NCI-H146 treated with DMSO at 0.1 percent for 48 hours (cell line): ENCODE data around the gene COL3A1.

Experiments used
- DNase-seq: peaks from one replicate; lab custom pipeline; 2025; ENCODE audit not compliant: unreplicated experiment; lab: John Stamatoyannopoulos, UW

Gene COL3A1

GRCh38 chr2:188974164-188974563, at the start of gene COL3A1:
Gene COL3A1 (plus strand): TSS chr2:188974373. CDS start chr2:188974490, 117 bp downstream.
- DNase-seq: no peak

GRCh38 chr2:188928643-188929042, 45.5 kb upstream of the COL3A1 start:
- DNase-seq: no peak

GRCh38 chr2:188931361-188931760, 42.8 kb upstream of the COL3A1 start:
- no peak for DNase-seq

- DNase-seq: no peak
Measured at GRCh38 chr2:188937228-188938220, 36.6 kb upstream of the COL3A1 start.

GRCh38 chr2:188940171-188940570, 34.0 kb upstream of the COL3A1 start:
- DNase-seq: no peak

- no peak for DNase-seq
Measured at GRCh38 chr2:188944442-188944841, 29.7 kb upstream of the COL3A1 start.

- no peak for DNase-seq
Measured at GRCh38 chr2:188949046-188949818, 24.9 kb upstream of the COL3A1 start.

- no peak for DNase-seq
Measured at GRCh38 chr2:188952901-188953300, 21.3 kb upstream of the COL3A1 start.

GRCh38 chr2:188956290-188956689, 17.9 kb upstream of the COL3A1 start:
- no peak for DNase-seq

GRCh38 chr2:188956961-188957360, 17.2 kb upstream of the COL3A1 start:
- no peak for DNase-seq

GRCh38 chr2:188957646-188958045, 16.5 kb upstream of the COL3A1 start:
- no peak for DNase-seq

GRCh38 chr2:188963741-188964140, 10.4 kb upstream of the COL3A1 start:
- DNase-seq: no peak

- DNase-seq: no peak
Measured at GRCh38 chr2:188964976-188965546, 9.1 kb upstream of the COL3A1 start.

- DNase-seq: no peak
Measured at GRCh38 chr2:188965563-188965962, 8.6 kb upstream of the COL3A1 start.

- no peak for DNase-seq
Measured at GRCh38 chr2:188966079-188966571, 8.0 kb upstream of the COL3A1 start.

GRCh38 chr2:188966728-188967440, 7.3 kb upstream of the COL3A1 start:
- DNase-seq: no peak

GRCh38 chr2:188969236-188969635, 4.9 kb upstream of the COL3A1 start:
- DNase-seq: no peak

- DNase-seq: no peak
Measured at GRCh38 chr2:188969651-188970050, 4.5 kb upstream of the COL3A1 start.

GRCh38 chr2:188970211-188970610, 4.0 kb upstream of the COL3A1 start:
- DNase-seq: no peak

- DNase-seq: no peak
Measured at GRCh38 chr2:188971432-188971861, 2.7 kb upstream of the COL3A1 start.

- DNase-seq: no peak
Measured at GRCh38 chr2:188973641-188974040, 532 bp upstream of the COL3A1 start.
